IPS-18c (cell line): ENCODE results near the gene THAP7.

ENCODE experiments used
- H3K4me3 ChIP-seq: 2 replicates; pipeline ENCODE4 v1.7.0; 2013; ENCODE audit warnings: low read depth, mild to moderate bottlenecking, low read length, moderate library complexity; ENCODE audit not compliant: insufficient read depth
- H3K9me3 ChIP-seq: one replicate; pipeline ENCODE4 v1.6.1; 2013; ENCODE audit warnings: mild to moderate bottlenecking, low read length, moderate library complexity; ENCODE audit not compliant: control insufficient read depth, insufficient read depth

THAP7 gene

DNA sequence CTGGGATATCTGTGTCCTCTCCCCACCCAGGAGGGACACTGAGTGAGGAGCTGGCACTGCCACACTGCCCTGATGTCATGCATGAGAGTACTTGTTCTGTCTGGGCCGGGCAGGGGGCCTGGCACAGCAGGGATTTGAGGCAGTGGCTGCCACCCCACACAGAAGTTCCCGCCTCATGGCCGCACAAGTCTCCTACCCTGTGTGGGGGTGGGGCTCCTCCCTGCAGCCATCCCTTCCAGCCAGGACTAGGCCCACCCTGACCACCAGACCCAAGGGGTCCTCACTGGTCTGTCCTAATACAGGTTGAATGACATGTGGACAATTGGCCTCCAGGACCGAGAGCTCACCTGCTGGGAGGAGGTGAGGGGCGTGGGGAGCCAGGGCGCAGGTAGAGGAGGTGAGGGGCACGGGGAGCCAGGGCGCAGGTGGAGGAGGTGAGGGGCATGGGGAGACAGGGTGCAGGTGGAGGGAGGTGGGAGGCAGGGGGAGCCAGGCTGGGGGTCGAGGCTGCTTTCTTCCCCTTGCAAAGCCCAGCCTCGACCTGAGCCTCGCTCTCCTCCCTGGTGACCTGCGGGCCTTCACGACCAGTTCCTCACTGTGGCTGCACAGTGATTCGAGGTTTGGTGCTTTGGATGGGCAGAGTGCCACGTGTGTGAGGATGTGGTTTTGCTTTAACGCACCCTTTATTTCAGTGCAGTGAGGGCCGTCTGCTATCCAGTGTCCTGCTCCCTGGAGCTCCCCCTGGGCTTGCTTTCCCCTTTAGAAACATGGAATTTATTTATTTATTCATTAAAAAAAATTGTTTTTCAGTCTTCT, 12.4 kb downstream of the THAP7 start:
- no peak overlapping the region for H3K4me3 ChIP-seq

DNA sequence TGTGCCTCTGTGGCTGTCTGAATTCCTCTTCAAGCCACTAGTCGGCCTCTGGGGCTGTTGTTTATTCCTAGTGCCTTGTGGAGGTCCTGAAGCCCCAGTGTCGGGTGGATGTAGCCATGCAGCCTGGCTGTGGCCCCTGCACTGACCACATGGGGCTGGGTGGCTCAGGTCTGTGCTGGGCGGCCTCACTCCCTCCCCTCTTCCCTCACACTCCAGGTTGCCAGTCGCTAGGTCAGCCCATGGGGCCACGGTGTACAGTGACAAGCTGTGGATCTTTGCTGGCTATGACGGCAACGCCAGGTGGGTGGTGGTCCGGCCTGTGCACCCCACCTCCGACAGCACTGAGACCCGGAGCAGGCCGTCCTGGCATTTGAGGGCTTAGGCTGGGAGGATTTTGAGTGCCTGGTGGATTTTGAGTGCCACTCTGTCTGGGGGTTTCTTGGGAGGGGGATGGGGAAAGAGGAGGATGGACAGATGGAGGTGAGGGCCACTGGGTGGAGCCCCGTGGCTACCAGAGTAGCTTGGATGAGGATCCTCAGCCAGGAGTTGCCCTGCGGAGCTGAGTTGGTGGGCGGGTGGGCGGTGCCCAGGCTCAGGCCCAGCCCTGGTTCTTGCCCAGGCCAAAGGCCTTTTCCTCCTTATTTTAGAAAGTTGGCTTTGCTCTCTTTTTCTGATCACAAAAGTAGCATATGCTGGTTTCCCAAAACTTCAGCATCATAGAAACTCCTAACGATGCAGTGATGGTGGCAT, 13.2 kb downstream of the THAP7 start:
- Histone ChIP-seq H3K4me3 (no peak overlapping the region), H3K9me3 (no peaks in the 10 kb centered on the region)

More for the DNA sequence above, 12.4 kb downstream of the THAP7 start:
- no peaks in the 10 kb centered on the region for H3K9me3 ChIP-seq

GRCh38 chr22:20987375-20987774, 14.5 kb downstream of the THAP7 start:
- H3K9me3 ChIP-seq: no peaks in the 10 kb centered on the region
- no peak overlapping the region for H3K4me3 ChIP-seq

DNA sequence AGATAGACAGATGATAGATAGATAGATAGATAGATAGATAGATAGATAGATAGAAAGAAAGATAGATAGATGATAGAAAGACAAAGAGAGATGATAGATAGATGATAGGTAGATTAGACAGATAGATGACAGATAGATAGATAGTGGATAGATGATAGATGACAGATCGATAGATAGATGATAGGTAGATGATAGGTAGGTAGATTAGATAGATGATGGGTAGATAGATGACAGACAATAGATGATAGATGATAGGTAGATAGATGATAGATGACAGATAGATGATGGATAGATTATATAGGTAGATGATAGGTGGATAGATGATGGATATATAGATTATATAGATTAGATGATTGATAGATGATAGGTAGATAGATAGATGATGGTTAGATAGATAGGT, 15.6 kb downstream of the THAP7 start:
- Histone ChIP-seq H3K4me3 (no peak overlapping the region), H3K9me3 (no peaks in the 10 kb centered on the region)

DNA sequence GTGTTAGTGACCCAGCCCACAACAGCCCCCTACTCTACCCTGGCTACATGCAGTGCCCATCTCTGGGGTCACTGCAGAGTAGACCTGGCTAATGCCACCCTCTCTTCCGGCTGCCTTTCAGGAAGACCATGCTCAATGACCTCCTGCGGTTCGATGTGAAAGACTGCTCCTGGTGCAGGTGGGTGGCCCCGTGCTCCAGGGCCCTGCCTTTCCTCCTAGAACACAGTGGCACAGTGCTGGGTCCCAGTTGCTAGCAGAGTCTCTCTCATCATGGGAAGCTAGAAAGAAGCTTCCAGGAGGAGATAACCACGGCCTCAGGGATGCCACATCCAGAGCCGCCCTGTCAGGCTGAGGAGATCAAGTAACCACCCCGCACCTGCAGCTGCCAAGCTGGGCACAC, 16.2 kb downstream of the THAP7 start:
- Histone ChIP-seq H3K9me3 (no peaks in the 10 kb centered on the region), H3K4me3 (no peak overlapping the region)

DNA sequence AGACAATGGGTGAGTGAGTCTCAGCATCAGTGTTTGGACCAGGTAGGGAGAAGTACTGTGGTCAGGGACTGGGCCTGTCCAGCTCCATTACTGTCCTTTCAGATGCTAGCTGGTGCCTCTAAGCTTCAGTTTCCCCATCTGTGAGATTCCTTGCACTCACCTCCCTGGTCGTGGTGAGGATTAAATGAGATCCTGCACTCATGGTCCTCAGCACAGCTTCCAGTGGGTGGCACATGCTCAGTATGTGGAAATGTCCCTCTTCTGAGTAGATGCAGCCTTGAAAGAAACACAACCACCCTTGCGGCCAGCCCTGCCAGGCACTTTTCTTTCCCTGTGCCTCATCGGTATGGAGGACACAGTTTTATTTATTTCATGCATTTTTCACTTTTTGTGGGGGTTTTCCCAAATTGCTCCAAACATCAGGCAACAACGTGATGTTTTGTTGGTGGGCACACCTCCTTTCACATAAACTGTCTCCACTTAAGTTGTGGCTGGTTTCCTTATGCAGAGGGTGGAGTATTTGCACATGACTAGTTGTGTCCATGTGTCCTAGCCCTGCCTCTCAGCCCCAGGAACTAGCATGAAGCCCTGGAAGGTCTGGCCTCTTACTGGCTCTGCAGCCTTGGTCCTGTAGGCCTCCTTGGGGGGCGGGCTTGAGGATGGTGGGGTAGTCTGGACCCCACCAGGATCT, 18.7 kb downstream of the THAP7 start:
- peak overlapping the region; percentile 97 for H3K4me3 ChIP-seq
- H3K9me3 ChIP-seq: peaks cover 4% of the 10 kb centered on the region

GRCh38 chr22:20982563-20982882, 19.4 kb downstream of the THAP7 start:
- Histone ChIP-seq H3K9me3 (peaks cover 4% of the 10 kb centered on the region), H3K4me3 (peak overlapping the region; percentile 97)

GRCh38 chr22:20981787-20982562, 19.9 kb downstream of the THAP7 start, which contains the start of gene LZTR1:
LZTR1 (plus strand) TSS chr22:20982297; CDS start chr22:20982372, 75 bp downstream.
- Histone ChIP-seq H3K4me3 (peak within 1 kb of the TSS; percentile 97), H3K9me3 (peaks cover 4% of the 10 kb centered on the region)

- Histone ChIP-seq H3K4me3 (peak overlapping the region; percentile 97), H3K9me3 (peaks cover 4% of the 10 kb centered on the region)
Measured at GRCh38 chr22:20980938-20981722, 20.8 kb downstream of the THAP7 start.

DNA sequence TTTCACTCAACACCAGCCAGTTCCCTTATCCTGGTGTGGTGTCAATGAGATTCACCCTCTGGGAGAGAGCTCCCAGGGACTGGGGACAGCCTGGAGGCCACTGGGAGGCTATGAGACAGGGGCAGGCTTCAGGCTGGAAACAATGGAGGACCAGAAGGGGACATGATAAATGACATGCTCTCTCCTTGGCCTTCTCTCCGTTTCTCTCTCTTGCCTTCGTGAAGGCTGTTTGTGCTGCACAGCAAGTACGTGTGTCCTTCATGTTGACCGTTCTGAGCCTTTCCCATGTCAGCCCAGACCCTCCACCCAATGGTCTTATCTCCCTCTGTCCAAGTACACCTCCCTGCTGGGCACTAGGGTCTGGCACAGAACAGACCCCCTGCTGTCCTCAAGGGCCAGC, 21.4 kb downstream of the THAP7 start:
- Histone ChIP-seq H3K9me3 (peaks cover 4% of the 10 kb centered on the region), H3K4me3 (0 out of 2 replicates have a peak overlapping the region, but pooled peaks have one; percentile 52)

DNA sequence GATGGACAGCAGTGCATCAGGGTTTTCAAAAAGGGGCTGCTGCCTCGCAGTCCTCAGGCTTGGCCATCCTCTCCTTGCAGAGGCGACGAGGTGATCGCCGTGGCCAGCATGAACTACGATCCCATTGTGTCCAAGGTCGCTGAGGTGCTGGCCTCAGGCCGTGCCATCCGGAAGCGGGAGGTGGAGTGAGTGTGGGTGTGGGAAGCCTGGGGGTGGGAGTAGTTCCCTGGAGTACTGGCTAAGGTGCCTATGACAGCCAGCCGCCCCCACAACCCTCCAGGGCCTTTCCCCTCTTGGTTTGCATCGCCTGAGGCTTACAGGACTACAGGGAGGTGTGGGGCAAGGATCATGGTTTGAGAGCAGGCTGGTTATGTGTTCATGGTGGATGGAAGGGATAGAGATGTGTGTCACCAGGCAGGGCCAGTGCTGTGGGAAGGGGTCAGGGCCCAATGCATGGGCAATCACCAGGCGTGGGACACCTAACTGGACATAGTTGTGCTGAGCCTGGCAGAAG, 21.9 kb downstream of the THAP7 start:
- H3K9me3 ChIP-seq: peaks cover 4% of the 10 kb centered on the region
- H3K4me3 ChIP-seq: peak overlapping the region; percentile 52; the same call in 1 of the 2 replicates

DNA sequence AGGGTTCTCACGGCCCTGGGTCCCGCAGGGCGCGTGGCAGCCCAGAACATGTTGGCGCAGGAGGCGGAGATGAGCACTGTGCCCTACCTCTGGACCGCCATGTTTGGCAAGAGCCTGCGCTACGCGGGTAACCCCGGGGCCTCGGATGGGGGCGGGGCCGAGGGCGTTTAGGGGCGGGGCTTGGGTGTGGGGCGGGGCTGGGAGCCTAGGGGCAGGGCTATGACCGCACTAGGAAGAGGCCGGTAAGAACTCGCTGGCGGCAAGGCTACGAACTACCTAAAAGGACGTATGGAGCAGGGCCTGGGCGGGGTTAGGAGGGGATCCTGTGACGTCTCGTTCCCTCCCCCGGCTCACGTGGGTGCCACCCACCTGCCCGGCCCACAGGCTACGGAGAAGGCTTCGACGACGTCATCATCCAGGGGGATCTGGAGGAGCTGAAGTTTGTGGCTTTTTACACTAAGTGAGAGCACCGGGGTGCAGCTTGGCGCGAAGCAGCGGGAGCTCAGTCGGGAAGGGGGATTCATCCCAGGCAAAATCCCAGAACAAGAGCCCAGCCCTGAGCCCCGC, 22.6 kb downstream of the THAP7 start:
- Histone ChIP-seq H3K4me3 (peak overlapping the region; percentile 52), H3K9me3 (peaks cover 4% of the 10 kb centered on the region)

- peaks cover 4% of the 10 kb centered on the region for H3K9me3 ChIP-seq
- peak overlapping the region; percentile 5; the same call in 1 of the 2 replicates for H3K4me3 ChIP-seq
Measured at GRCh38 chr22:20978419-20978818, 23.5 kb downstream of the THAP7 start.

- peaks cover 4% of the 10 kb centered on the region for H3K9me3 ChIP-seq
- no peak overlapping the region for H3K4me3 ChIP-seq
Measured at GRCh38 chr22:20977516-20978170, 24.3 kb downstream of the THAP7 start.

DNA sequence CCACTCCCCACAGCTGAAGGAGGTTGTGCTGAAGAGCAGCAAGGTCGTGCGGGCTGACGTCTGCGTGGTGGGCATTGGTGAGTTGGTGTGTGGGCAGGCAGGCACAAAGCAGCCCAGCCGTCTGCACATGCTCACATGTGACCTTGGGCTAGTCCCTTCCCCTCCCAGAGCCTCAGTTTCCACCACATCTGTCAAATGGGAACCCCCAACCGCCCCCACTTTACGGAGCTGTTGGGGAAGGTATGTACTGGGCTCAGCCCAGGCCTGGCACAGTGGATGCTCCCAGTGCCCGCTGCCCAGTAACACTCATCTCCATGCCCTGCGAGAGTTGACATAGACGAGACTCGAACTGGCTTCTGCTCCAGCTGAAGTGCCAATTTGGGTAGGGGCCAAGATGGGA, 24.9 kb downstream of the THAP7 start:
- Histone ChIP-seq H3K4me3 (no peak overlapping the region), H3K9me3 (peaks cover 4% of the 10 kb centered on the region)
